Parathyroid adenoma (tissue), 2 donors: ENCODE results near the gene ISX.

Source experiments
- H2AFZ ChIP-seq: fragments of 300-600 bp; sonication (generic); one replicate; pipeline ENCODE4 v1.7.0; 2017; ENCODE audit warnings: antibody characterized with exemption, mild to moderate bottlenecking
- H3K27ac ChIP-seq: fragments of 300-600 bp; sonication (generic); one replicate; pipeline ENCODE4 v1.7.0; 2017
- H3K27me3 ChIP-seq: fragments of 300-600 bp; sonication (generic); one replicate; pipeline ENCODE4 v1.7.0; 2017; ENCODE audit warnings: low read length; ENCODE audit not compliant: control insufficient read depth, insufficient read depth
- H3K36me3 ChIP-seq: fragments of 300-600 bp; sonication (generic); one replicate; pipeline ENCODE4 v1.7.0; 2017; ENCODE audit warnings: low read length; ENCODE audit not compliant: control insufficient read depth, insufficient read depth
- H3K4me1 ChIP-seq: fragments of 300-600 bp; sonication (generic); one replicate; pipeline ENCODE4 v1.7.0; 2017; ENCODE audit warnings: control low read depth
- H3K4me2 ChIP-seq: fragments of 300-600 bp; sonication (generic); one replicate; pipeline ENCODE4 v1.7.0; 2017; ENCODE audit warnings: low read length
- H3K4me3 ChIP-seq: fragments of 300-600 bp; sonication (generic); one replicate; pipeline ENCODE4 v1.7.0; 2017; ENCODE audit warnings: low read depth, low read length
- H3K79me2 ChIP-seq: fragments of 300-600 bp; sonication (generic); one replicate; pipeline ENCODE4 v1.7.0; 2017; ENCODE audit warnings: control low read depth
- H3K9ac ChIP-seq: fragments of 300-600 bp; sonication (generic); one replicate; pipeline ENCODE4 v1.7.0; 2017; ENCODE audit warnings: mild to moderate bottlenecking
- H3K9me3 ChIP-seq: fragments of 300-600 bp; sonication (generic); one replicate; pipeline ENCODE4 v1.7.0; 2017; ENCODE audit warnings: low read length; ENCODE audit not compliant: control insufficient read depth
- CTCF ChIP-seq: fragments of 300-600 bp; sonication (generic); IDR thresholded peaks from one replicate; pipeline ENCODE4 v1.7.0; 2017; ENCODE audit warnings: antibody characterized with exemption, mild to moderate bottlenecking
- donor health status: primary hyperparathyroidism.

ISX gene

GRCh38 chr22:35069541-35069940, 3.6 kb downstream of the ISX start:
- no peak overlapping the region for H3K4me2 ChIP-seq
- H3K27ac ChIP-seq, result no peak overlapping the region
- no peak overlapping the region for H3K9ac ChIP-seq
- no peaks in the 10 kb centered on the region for H3K36me3 ChIP-seq
- H3K4me1 ChIP-seq, result no peaks in the 10 kb centered on the region
- H3K9me3 ChIP-seq, result no peaks in the 10 kb centered on the region
- no peak overlapping the region for H2AFZ ChIP-seq
- no peak overlapping the region for H3K4me3 ChIP-seq
- H3K27me3 ChIP-seq, result no peaks in the 10 kb centered on the region
- H3K79me2 ChIP-seq, result no peaks in the 10 kb centered on the region
- TF ChIP-seq CTCF, result no peak

- H3K27me3 ChIP-seq, result no peaks in the 10 kb centered on the region
- no peak overlapping the region for H2AFZ ChIP-seq
- H3K4me1 ChIP-seq, result no peaks in the 10 kb centered on the region
- no peak overlapping the region for H3K9ac ChIP-seq
- no peaks in the 10 kb centered on the region for H3K9me3 ChIP-seq
- no peaks in the 10 kb centered on the region for H3K36me3 ChIP-seq
- no peak overlapping the region for H3K4me3 ChIP-seq
- TF ChIP-seq CTCF, result no peak
- H3K79me2 ChIP-seq, result no peaks in the 10 kb centered on the region
- H3K27ac ChIP-seq, result no peak overlapping the region
- H3K4me2 ChIP-seq, result no peak overlapping the region
Measured at GRCh38 chr22:35070451-35071093, 4.6 kb downstream of the ISX start.

- Histone ChIP-seq H3K79me2 (no peaks in the 10 kb centered on the region), H3K27me3 (no peaks in the 10 kb centered on the region), H3K4me2 (no peak overlapping the region), H3K9me3 (no peaks in the 10 kb centered on the region), H3K27ac (no peak overlapping the region), H3K4me3 (no peak overlapping the region), H3K36me3 (no peaks in the 10 kb centered on the region), H2AFZ (no peak overlapping the region), H3K4me1 (no peaks in the 10 kb centered on the region), H3K9ac (no peak overlapping the region)
- no peak for TF ChIP-seq CTCF
Measured at GRCh38 chr22:35071784-35072183, 5.8 kb downstream of the ISX start.

GRCh38 chr22:35072925-35073324, 7.0 kb downstream of the ISX start:
- H3K79me2 ChIP-seq, result no peaks in the 10 kb centered on the region

More at GRCh38 chr22:35072925-35073324, 7.0 kb downstream of the ISX start:
- H3K4me2 ChIP-seq, result no peak overlapping the region
- no peaks in the 10 kb centered on the region for H3K27me3 ChIP-seq
- H3K27ac ChIP-seq, result no peak overlapping the region
- H3K9ac ChIP-seq, result no peak overlapping the region
- no peaks in the 10 kb centered on the region for H3K4me1 ChIP-seq
- no peaks in the 10 kb centered on the region for H3K9me3 ChIP-seq
- H3K36me3 ChIP-seq, result no peaks in the 10 kb centered on the region
- H2AFZ ChIP-seq, result no peak overlapping the region
- H3K4me3 ChIP-seq, result no peak overlapping the region
- TF ChIP-seq CTCF, result no peak
